ENCODE results near the gene RBM47.

Gene RBM47

DNA sequence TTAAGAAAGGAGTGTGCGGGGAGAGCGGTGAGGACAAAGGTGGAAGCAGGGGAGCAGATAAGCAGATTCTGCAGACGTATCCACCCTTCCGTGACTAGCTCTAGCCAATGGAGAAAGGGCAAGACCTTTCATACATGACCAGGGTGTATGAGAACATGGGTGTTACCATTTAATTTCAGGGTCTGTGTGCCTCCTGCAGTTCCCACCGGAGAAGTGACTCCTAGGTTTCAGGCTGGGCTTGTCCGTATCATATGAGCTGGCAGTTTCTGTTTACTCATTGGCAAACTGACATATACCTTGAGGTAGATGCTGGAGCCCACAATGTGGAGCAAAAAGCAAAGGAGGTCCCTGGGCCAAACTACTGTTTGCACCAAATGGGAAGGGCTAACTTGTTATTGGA is 6.8 kb downstream of the RBM47 start:
- DNase-seq = no peak

DNA sequence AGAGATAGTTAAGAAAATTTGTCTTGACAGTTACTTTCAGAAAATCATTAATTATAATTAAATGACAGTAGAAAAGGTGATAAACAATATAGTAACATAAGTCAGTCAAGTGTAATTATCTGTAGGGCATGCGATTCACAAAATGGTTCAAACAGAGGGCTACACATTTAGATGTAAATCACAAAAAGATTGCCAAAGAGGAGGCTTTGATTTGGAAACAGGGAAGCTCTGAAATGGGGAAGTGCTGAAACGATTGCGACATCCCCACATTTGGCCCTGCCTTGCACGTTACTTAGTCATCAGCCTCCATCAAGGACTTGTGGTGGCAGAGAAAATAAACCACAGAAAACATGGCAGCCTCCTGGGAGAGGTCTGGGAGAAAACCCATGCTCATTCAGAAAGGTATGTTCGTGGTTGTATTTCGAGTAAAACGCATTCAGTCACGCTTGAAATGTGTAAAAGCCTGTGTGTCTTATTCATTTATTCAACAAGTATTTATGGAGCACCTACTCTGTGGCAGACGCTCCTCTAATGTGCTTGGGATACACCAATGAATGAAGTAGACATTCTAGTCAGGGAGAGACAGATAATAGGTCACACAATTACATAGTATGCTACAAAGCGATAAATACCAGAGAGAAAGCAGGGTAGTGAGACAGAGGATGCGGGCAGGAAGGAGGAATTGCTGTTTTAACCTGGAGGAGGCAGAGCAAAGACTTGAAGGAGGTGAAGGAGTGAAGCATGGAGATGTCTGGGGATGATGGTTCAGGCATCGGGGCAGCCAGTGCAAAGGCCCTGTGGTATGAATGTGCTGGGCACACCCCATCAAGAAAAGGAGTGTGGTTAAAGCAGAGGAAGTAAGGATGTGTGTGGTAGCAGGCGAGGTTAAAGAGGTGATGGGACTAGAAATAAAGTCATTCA is 7.8 kb downstream of the RBM47 start:
- no peak for DNase-seq

DNA sequence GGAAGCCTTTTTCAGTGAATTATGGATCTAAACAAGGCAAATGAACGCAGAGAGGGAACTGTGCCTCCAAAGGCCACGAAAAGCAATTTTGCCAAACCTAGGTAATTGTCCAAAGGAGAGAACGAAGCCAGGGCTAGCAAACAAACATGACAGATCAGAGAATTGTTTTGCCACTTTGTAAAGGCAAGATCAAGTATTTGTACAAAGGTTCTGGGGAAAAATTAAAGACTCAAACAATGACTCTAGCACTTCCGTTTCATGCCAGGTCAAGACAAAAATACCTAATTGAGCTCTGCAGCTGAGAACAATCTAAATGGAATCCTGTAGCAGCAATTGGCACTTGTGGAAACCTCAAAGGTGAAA is 8.5 kb downstream of the RBM47 start:
- DNase-seq = no peak

GRCh38 chr4:40619600-40619999 is 10.1 kb downstream of the RBM47 start:
- no peak for DNase-seq

DNA sequence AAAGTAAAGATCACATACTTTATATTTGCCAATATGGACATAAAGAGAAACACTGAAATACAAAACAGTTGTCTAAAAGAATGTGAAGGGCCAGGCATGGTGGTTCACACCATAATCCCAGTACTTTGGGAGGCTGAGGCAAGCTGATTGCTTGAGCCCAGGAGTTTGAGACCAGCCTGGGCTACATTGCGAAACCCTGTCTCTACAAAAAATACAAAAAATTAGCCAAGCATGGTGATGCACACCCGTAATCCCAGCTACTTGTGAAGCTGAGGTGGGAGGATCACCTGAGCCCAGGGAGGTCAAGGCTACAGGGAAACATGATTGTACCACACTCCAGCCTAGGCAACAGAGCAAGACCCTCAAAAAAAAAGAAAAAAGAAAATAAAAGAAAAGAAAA is 11.8 kb downstream of the RBM47 start:
- DNase-seq = no peak

DNA sequence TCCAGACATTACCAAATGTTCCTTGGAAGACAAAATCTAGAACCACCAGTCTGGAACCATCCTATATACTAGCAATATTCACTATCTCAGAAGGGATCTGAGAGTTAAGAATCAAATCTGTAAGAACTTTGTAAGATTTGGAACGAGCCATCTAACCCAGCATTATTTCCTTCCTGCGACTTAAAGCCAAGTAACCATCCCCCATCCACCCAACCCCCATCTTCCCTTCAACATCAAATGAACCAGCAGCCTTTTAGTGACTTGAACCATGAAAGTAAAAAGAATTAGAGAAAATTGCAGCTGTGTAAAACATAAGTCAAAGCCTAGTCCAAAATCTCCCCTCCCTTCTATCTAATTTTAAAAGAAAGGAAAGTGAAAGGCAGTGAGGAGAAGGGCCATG is 15.6 kb downstream of the RBM47 start:
- no peak for DNase-seq

DNA sequence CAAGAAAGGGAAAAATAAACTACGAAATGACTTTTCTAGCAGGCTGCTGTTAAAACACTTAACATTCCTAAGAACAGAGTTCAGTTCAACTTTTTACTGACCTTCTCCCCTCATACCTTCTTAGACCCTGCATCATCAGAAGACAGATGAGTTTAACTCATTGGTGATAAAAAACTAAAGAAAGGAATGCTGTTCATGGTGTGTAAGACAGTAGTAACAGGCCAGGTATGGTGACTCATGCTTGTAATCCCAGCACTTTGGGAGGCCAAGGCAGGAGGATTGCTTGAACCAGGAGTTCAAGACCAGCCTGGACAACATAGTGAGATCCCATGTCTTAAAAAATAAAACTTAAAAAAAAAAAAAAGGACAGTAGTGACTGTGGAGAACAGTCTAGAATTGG is 16.2 kb downstream of the RBM47 start:
- no peak for DNase-seq

GRCh38 chr4:40612831-40613230 is 16.8 kb downstream of the RBM47 start:
- no peak for DNase-seq

- no peak for DNase-seq
Measured at GRCh38 chr4:40612283-40612682, 17.4 kb downstream of the RBM47 start.

- no peak for DNase-seq
Measured at GRCh38 chr4:40608628-40609027, 21.0 kb downstream of the RBM47 start.

- DNase-seq = no peak
Measured at GRCh38 chr4:40607221-40607620, 22.4 kb downstream of the RBM47 start.

DNA sequence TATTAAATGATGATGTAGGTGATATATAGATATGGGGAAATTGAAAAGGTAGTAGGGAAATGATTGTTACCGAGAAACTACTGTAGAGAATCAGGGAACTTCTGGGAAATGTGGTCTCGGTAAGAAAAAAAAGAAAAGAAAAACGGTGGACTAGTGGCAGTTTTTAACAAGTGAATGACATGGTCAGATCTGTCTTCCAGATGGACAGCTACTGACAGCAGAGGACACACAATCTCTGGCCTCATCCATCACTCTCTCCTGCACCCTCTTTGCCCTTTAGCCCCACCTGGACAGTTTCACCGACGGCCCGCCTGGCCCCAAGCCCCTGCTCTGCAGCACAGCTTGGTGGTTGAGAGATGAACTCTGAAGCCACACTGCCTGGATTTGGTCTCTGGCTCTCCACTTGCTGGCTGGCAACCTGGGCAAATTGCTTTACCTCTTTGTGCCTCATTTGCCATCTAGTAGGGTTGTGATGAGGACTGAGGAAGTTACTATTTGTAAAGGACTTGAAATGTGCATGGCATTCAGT is 23.4 kb downstream of the RBM47 start:
- no peak for DNase-seq

DNA sequence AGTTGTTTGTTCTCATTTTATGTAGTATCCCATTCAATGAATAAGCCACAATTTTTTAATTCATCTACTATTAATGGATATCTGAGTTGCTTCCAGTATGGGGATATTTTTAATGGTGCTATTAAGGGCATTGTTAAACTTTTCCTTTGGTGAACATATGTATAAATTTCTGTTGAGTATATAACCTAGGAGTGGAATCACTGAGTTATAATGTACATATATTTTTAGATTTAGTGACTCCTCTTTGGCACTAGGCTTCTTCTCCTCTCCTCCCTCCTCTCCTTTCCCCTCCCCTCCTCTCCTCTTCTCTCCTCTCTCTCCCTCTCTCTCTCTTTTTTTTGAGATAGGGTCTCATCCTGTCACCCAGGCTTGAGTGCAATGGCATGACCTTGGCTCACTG is 26.4 kb downstream of the RBM47 start:
- DNase-seq = no peak

DNA sequence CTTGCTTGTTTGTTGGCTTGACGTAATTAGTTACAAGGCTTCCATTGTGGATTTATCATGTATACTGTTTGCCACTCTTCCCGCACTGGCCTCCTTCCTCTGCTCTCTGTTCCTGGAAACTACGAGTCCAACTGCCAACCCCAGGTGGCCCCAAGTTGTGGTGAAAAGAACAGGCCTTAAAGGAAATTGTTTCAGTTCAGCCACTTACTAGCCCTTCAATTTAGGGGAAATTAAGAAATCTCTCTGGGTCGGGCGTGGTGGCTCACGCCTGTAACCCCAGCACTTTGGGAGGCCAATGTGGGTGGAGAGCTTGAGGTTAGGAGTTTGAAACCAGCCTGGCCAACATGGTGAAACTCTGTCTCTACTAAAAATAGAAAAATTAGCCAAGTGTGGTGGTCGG is 28.0 kb downstream of the RBM47 start:
- no peak for DNase-seq

- no peak for DNase-seq
Measured at GRCh38 chr4:40600850-40601249, 28.8 kb downstream of the RBM47 start.

DNA sequence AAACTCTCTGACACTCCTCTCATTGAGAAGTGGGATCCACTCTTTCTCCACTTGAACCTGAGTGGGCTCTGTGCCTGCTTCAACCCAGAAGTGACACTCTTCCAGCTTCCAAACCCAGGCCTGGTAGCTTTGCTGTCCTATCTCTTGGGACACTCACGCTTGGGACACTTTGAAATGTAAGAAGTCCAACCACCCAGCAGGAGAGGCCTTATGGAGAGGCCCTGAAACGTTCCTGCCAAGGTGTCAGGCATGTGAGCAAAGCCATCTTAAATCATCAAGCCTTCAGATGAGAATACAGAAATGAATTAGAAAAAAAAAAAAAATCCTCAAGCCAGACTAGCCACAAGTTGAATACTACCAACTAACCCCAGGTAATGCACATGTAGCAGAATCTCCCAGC is 30.2 kb downstream of the RBM47 start:
- no peak for DNase-seq

GRCh38 chr4:40596522-40596921 is 33.1 kb downstream of the RBM47 start:
- no peak for DNase-seq

DNA sequence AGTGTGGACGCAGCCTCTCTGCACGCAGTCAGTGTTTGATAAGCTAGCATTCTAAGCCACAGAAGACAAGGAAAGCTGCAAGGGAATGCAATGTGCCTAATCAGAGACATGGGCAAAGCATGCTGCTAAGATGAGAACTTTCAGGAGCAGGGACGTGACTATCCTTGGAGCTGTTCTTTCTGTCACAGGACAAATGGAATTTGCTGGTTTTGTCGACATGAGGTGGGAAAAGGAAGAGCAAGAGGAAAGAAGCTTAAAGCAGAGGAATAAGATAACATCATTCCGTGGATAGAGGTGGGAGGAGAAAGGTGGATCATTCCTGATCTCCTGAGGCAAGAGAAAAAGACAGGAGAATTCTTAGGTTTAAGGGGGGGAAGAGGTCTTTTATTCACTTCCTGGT is 33.7 kb downstream of the RBM47 start:
- no peak for DNase-seq

DNA sequence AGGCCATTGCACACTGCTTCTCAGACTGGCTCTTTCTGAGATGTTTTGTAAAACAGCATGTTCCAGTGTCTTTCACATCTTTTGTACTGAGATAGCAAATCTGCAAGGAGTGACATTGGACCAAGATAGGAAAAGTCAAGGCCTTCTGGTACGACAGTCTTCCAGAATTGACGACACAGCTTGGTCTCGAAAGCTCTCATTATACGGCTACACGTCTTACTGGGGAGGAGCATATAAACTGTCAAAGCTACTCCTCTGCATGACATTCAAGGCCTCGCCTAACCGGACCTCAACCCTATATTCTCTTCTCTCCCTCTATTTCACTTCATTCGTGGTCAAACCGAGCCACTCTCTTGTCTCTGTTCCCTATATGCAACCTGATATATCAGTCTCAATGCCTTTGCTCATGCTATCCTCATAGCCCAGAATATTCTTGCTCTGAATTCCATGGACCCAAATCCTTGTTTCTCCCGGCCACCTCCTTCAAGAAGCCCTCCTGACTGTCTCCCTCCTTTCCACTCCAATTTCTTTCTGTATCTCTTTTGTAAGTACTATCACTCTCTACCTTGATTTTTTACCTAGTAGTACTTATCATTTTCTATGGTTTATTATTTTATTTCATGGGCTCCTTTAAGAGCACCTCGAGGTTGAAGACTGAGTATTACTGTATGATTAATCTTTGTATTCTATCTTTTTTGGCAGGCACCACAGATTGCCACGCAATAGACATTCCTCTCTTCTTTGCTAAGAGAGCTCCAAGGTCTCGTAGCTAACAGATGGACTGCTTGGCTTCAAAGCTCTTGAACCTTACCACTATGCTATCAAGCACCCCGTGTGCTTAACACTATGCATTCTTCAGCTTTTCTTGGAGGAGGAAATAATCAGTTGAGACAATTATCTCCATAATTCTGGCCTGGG is 35.1 kb downstream of the RBM47 start:
- DNase-seq = no peak

DNA sequence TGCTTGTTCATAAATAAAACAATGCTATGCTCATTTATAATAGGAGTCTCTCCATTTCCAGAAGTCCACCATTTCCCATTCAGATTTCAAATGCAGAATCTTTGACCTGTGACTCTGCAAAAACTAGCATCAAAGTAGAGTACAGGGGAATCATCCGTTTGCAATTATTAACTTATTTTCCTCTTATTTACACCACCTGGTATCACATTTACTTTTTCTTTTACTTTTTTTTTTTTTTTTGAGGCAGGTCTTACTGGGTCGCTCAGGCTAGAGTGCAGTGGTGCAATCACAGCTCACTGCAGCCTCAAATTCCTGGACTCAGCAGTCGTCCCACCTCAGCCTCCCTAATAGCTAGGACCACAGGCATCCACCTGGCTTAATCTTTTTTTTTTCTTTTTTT is 37.6 kb downstream of the RBM47 start:
- no peak for DNase-seq

DNA sequence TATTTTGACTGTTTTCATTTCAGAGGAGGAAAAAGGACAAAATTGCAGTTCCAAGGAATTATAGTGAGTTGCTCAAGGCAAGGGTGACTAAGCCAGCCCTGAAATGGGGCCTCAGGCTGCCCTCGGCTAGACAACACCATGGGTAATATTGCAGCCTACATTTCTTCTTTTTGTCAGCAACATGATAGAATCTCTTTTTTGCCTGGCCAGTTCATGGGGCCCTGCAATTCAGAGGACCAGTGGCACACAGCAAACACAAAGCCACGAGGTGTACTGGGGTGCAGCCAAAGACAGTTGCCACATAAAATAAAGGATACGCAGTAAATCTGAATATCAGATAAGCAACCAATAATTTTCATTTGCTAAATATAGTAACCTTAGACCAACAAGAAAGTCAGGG is 41.8 kb downstream of the RBM47 start:
- no peak for DNase-seq

GRCh38 chr4:40587351-40587750 is 42.3 kb downstream of the RBM47 start:
- no peak for DNase-seq

DNA sequence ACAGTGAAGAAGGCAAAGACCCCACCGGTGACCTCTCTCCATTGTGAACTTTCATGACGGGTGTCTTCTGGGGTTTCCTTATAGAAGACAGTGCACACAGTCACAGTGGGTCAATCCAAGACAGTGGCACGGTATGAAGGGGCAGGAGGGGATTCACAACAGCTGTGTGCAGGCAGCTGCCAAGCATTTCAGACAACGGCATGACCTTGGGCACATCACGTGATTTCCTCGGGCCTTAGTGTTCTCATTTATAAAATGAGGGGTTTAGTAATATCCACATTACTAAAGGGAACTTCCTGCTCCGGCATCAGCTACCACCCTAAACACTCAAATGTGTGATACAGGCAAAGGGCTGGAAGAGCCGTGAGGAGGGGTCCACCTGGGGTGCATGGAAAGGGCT is 42.9 kb downstream of the RBM47 start:
- DNase-seq = no peak

DNA sequence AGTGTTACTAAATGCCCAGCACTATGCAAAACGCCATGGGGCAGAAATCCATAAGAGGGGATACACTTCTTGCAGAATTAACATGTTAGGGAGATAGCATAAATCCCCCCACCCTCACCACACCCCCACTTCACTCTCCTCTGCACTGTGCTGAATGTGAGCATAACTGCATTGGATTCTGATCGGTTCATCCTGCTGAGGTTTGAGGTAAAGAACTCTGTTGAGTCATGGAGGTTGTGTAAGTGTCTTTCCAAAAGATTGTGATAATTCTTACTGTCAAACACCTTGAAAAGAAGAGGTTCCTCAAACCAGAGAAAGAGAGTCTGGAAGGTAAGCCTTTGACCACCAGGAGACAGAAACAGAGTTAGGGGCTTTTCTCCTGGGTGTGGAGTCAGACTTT is 43.6 kb downstream of the RBM47 start:
- DNase-seq = no peak

All from NCI-H146 (cell line).